ENCODE measurements around the gene NEB.
"Not testable (repeated sequence)": the region's sequence is repeated elsewhere in the genome, so short reads cannot be mapped to it uniquely, and the experiment has no call there.

The NEB gene

GRCh38 chr2:151713291-151713903 lies 20.9 kb downstream of the NEB start:
- TF ChIP-seq CTCF (IDR thresholded peaks at IDR 0.05; ENCODE audit: low read depth, low read length): no peak
- in situ Hi-C loops (cut with HindIII; ENCODE audit: low sequenced_read_pairs): no loop called here
- DNase-seq (ENCODE audit: low read depth, low spot score): no peak
- no peak overlapping the region for H3K4me3 ChIP-seq (ENCODE audit: low read depth, low read length)

- in situ Hi-C loops (cut with HindIII; ENCODE audit: low sequenced_read_pairs): no loop called here
- no peak for TF ChIP-seq CTCF (IDR thresholded peaks at IDR 0.05; ENCODE audit: low read depth, low read length)
- DNase-seq (ENCODE audit: low read depth, low spot score): no peak
- H3K4me3 ChIP-seq (ENCODE audit: low read depth, low read length): no peak overlapping the region
Observed at GRCh38 chr2:151711025-151711424, 23.3 kb downstream of the NEB start.

GRCh38 chr2:151708788-151709187 lies 25.5 kb downstream of the NEB start:
- in situ Hi-C loops (cut with HindIII; ENCODE audit: low sequenced_read_pairs): no loop called here
- H3K4me3 ChIP-seq (ENCODE audit: low read depth, low read length): no peak overlapping the region
- no peak for TF ChIP-seq CTCF (IDR thresholded peaks at IDR 0.05; ENCODE audit: low read depth, low read length)
- DNase-seq (ENCODE audit: low read depth, low spot score): no peak

- in situ Hi-C loops (cut with HindIII; ENCODE audit: low sequenced_read_pairs): no loop called here
- no peak for DNase-seq (ENCODE audit: low read depth, low spot score)
- no peak overlapping the region for H3K4me3 ChIP-seq (ENCODE audit: low read depth, low read length)
- TF ChIP-seq CTCF (IDR thresholded peaks at IDR 0.05; ENCODE audit: low read depth, low read length): no peak
Observed at GRCh38 chr2:151707857-151708256, 26.4 kb downstream of the NEB start.

GRCh38 chr2:151704480-151704961 lies 29.8 kb downstream of the NEB start:
- DNase-seq (ENCODE audit: low read depth, low spot score); in situ Hi-C loops (cut with HindIII; ENCODE audit: low sequenced_read_pairs); H3K4me3 ChIP-seq (ENCODE audit: low read depth, low read length): not testable (repeated sequence)

GRCh38 chr2:151698134-151698533 lies 36.1 kb downstream of the NEB start:
- H3K4me3 ChIP-seq (ENCODE audit: low read depth, low read length); DNase-seq (ENCODE audit: low read depth, low spot score); in situ Hi-C loops (cut with HindIII; ENCODE audit: low sequenced_read_pairs): not testable (repeated sequence)

GRCh38 chr2:151695778-151696177 lies 38.5 kb downstream of the NEB start:
- H3K4me3 ChIP-seq (ENCODE audit: low read depth, low read length): no peak overlapping the region
- in situ Hi-C loops (cut with HindIII; ENCODE audit: low sequenced_read_pairs): no loop called here
- no peak for TF ChIP-seq CTCF (IDR thresholded peaks at IDR 0.05; ENCODE audit: low read depth, low read length)
- no peak for DNase-seq (ENCODE audit: low read depth, low spot score)

GRCh38 chr2:151691631-151692030 lies 42.6 kb downstream of the NEB start:
- no peak overlapping the region for H3K4me3 ChIP-seq (ENCODE audit: low read depth, low read length)
- in situ Hi-C loops (cut with HindIII; ENCODE audit: low sequenced_read_pairs): no loop called here
- no peak for DNase-seq (ENCODE audit: low read depth, low spot score)
- no peak for TF ChIP-seq CTCF (IDR thresholded peaks at IDR 0.05; ENCODE audit: low read depth, low read length)
